B cell (primary cell): ENCODE results near the gene SEC14L5. TPM values are rescaled to one million over a fixed set of nuclear protein-coding genes. Genes with fewer than 3 reads are reported as not detected.

ENCODE experiments used
- ATAC-seq: fragments of 200-7000 bp; cut with Tn5 transposase; one replicate; pipeline ENCODE4 v1.10.0; 2021; ENCODE audit warnings: low read depth, mild to moderate bottlenecking, moderate number of reproducible peaks, moderate library complexity
- CTCF ChIA-PET: fragments of 350-600 bp; sonication (Branson Sonifier 250); formaldehyde crosslinking; loops from one replicate; lab custom pipeline; 2021; ENCODE audit warnings: antibody characterized with exemption, inconsistent platforms; lab: Charles Lee
- POLR2A ChIA-PET: fragments of 350-600 bp; sonication (Branson Sonifier 250); formaldehyde crosslinking; loops from one replicate; lab custom pipeline; 2021; ENCODE audit warnings: antibody characterized with exemption; lab: Charles Lee
- DNase-seq: peaks from one replicate; pipeline ENCODE4 v3.0.0; 2013
- H2AFZ ChIP-seq: 2 replicates; pipeline ENCODE4 v1.6.1; 2012; ENCODE audit warnings: mild to moderate bottlenecking, low read depth, low read length; ENCODE audit not compliant: insufficient read depth, poor library complexity, severe bottlenecking
- H3K27ac ChIP-seq, 2 donors: 1 replicate in 1 of 2; 2 replicates in 1 of 2; pipeline ENCODE4 v1.5.1; 2012 to 2013; ENCODE audit warnings: low read length in 2 of 2, mild to moderate bottlenecking in 2 of 2, moderate library complexity in 1 of 2
- H3K27me3 ChIP-seq, 4 experiments: fragments of 200-600 bp in 1 of 4; sonication (generic) in 1 of 4; replicated peaks in 1 of 4; 1 replicate in 2 of 4; 2 replicates in 2 of 4; pipeline versions ENCODE4 v1.6.1 to v1.7.0; 2013 to 2016; ENCODE audit warnings: low read length in 3 of 4, mild to moderate bottlenecking in 2 of 4, mixed read lengths in 1 of 4, moderate library complexity in 1 of 4; ENCODE audit not compliant: insufficient read depth in 4 of 4, control insufficient read depth in 3 of 4; ENCODE audit errors: control extremely low read depth in 1 of 4
- H3K36me3 ChIP-seq, 2 experiments: replicated peaks in 1 of 2; 1 replicate in 1 of 2; 2 replicates in 1 of 2; pipeline versions ENCODE4 v1.6.1 to v1.7.1; 2013; ENCODE audit warnings: low read length in 1 of 2; ENCODE audit not compliant: insufficient read depth in 2 of 2, control insufficient read depth in 1 of 2; ENCODE audit errors: control extremely low read depth in 1 of 2, extremely low read depth in 1 of 2
- H3K4me1 ChIP-seq, 2 donors: fragments of 200-600 bp in 1 of 2; sonication (generic) in 1 of 2; 1 replicate in 1 of 2; 2 replicates in 1 of 2; pipeline versions ENCODE4 v1.5.1 to v1.6.1; 2013 to 2017; ENCODE audit warnings: low read length in 2 of 2; ENCODE audit not compliant: control insufficient read depth in 2 of 2, insufficient read depth in 2 of 2
- H3K4me2 ChIP-seq: replicated peaks from 2 replicates; pipeline ENCODE3; 2012; ENCODE audit warnings: mild to moderate bottlenecking, low read depth, low read length; ENCODE audit not compliant: poor library complexity, severe bottlenecking
- H3K4me3 ChIP-seq, 5 experiments: fragments of 200-600 bp in 1 of 5; sonication (generic) in 1 of 5; 1 replicate in 3 of 5; 2 replicates in 2 of 5; pipeline versions ENCODE4 v1.5.1 to v1.7.0; 2011 to 2016; ENCODE audit warnings: low read length in 4 of 5, mild to moderate bottlenecking in 4 of 5, low read depth in 2 of 5, control low read depth in 1 of 5, moderate library complexity in 1 of 5; ENCODE audit not compliant: insufficient read depth in 1 of 5; ENCODE audit errors: control extremely low read depth in 1 of 5, extremely low read depth in 1 of 5
- H3K79me2 ChIP-seq: fragments of 200-600 bp; sonication (generic); one replicate; pipeline ENCODE4 v1.6.0; 2016; ENCODE audit warnings: low read length; ENCODE audit not compliant: control insufficient read depth, insufficient read depth
- H3K9ac ChIP-seq: fragments of 200-600 bp; sonication (generic); 2 replicates; pipeline ENCODE4 v1.6.1; 2017; ENCODE audit warnings: mild to moderate bottlenecking, low read length, moderate library complexity
- H3K9me3 ChIP-seq, 3 donors: one replicate each; pipeline versions ENCODE4 v1.6.1 to v1.7.1; 2013; ENCODE audit warnings: low read length in 2 of 3; ENCODE audit not compliant: control insufficient read depth in 2 of 3, insufficient read depth in 1 of 3; ENCODE audit errors: control extremely low read depth in 1 of 3
- H4K20me1 ChIP-seq: 2 replicates; pipeline ENCODE4 v1.6.0; 2012; ENCODE audit warnings: mild to moderate bottlenecking, low read length; ENCODE audit not compliant: insufficient read depth, control insufficient read depth, poor library complexity, severe bottlenecking
- H3K27ac Mint-ChIP-seq: one replicate; pipeline ENCODE4 v1.8.0; 2021; ENCODE audit warnings: mixed read lengths
- H3K27me3 Mint-ChIP-seq: one replicate; pipeline ENCODE4 v1.8.0; 2021; ENCODE audit warnings: mixed read lengths
- H3K4me1 Mint-ChIP-seq: one replicate; pipeline ENCODE4 v1.8.0; 2021; ENCODE audit warnings: mixed read lengths
- H3K4me3 Mint-ChIP-seq: one replicate; pipeline ENCODE4 v1.8.0; 2021; ENCODE audit warnings: mixed read lengths
- H3K9me3 Mint-ChIP-seq: one replicate; pipeline ENCODE4 v1.8.0; 2022; ENCODE audit warnings: mixed read lengths; ENCODE audit not compliant: insufficient read depth
- EZH2 ChIP-seq: IDR thresholded peaks from 2 replicates; pipeline ENCODE4 v1.6.1; 2012; ENCODE audit warnings: borderline replicate concordance, low read depth, mild to moderate bottlenecking, moderate library complexity, low read length; ENCODE audit not compliant: insufficient read depth, poor library complexity, severe bottlenecking
- WGBS: methylation state at CpG from one replicate; pipeline ENCODE4 v1.1.5; 2013; ENCODE audit warnings: missing lambda C conversion rate; ENCODE audit not compliant: insufficient coverage; 5-methylcytosine and 5-hydroxymethylcytosine counted together
- intact Hi-C: fragments of 100-400 bp; cut with micrococcal nuclease; formaldehyde crosslinking; loops from one replicate; pipeline ENCODE4 v1.10.0; 2022
- polyA plus RNA-seq: library from polyadenylated mRNA; depleted of rRNA; stranded (reverse); fragments of >200 nt; gene quantifications from 2 replicates; pipeline ENCODE4 v1.2.3, GENCODE V29; 2012
- total RNA-seq, 2 donors: library from RNA; stranded (reverse); fragments of 120-200 nt in 1 of 2; gene quantifications; 1 replicate in 1 of 2; 2 replicates in 1 of 2; pipeline versions ENCODE4 v1.2.3 to v1.2.4, GENCODE V29; 2013 to 2022
- TF ChIP-seq, protein P1 (sequence below): fragments of 200-600 bp; IDR thresholded peaks from one replicate; pipeline ENCODE4 v1.8.0; 2022; ENCODE audit warnings: antibody characterized with exemption, mild to moderate bottlenecking

The SEC14L5 gene
- total and polyA plus RNA-seq, 2 donors (not counting 1 experiment from before 2014, with no cell fraction given) = not detected

DNA sequence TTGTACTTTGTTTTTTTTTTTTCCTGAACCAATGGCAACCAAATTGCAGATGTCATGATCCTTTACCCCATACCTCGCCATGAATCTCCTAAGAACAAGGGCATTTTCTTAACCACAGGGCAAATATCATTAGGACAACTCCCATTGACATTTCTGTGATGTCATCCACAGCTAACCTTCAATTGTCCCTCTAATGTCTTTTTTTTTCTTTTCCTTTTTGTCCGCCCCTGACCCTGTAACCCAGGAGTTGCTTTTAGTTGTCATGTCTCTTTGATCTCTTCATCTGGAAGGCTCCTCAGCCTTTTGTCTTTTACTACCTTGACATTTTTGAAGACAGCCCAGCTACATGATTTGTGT is 76.0 kb downstream of the SEC14L5 start:
- POLR2A ChIA-PET = interaction anchor here (0.6 to 1.5 kb wide), 3 partner anchors 38 to 299 kb away, joined by 3 to 4 read pairs (median 3); partner anchors contain the start of gene DNAAF8
- Histone ChIP-seq H3K27ac (peak overlapping the region; percentile 73 to 79), H3K36me3 (peaks cover 0 to 11% of the 10 kb centered on the region in 2 experiments), H3K9ac (peak overlapping the region; percentile 73), H3K79me2 (peaks cover 16% of the 10 kb centered on the region), H2AFZ (peak overlapping the region; percentile 93), H3K9me3 (no peaks in the 10 kb centered on the region), H3K4me1 (peaks cover 14 to 17% of the 10 kb centered on the region in 2 donors), H4K20me1 (no peaks in the 10 kb centered on the region), H3K27me3 (no peaks in the 10 kb centered on the region), H3K4me3 (peak overlapping the region; percentile 66 to 82 (median 75)), H3K4me2 (peak overlapping the region; percentile 93)
- H3K27ac Mint-ChIP-seq = peak overlapping the region; percentile 95
- H3K4me1 Mint-ChIP-seq = peaks cover 20% of the 10 kb centered on the region
- intact Hi-C loops = no loop called here
- peak overlapping the region; percentile 93 for H3K4me3 Mint-ChIP-seq
- CTCF ChIA-PET = interaction anchor here (0.6 to 1.5 kb wide), 3 partner anchors 8 to 11 kb away, joined by 3 to 4 read pairs (median 4); no protein-coding TSS in a partner anchor
- no peaks in the 10 kb centered on the region for H3K27me3 Mint-ChIP-seq
- no peaks in the 10 kb centered on the region for H3K9me3 Mint-ChIP-seq
- TF ChIP-seq, protein P1, sequence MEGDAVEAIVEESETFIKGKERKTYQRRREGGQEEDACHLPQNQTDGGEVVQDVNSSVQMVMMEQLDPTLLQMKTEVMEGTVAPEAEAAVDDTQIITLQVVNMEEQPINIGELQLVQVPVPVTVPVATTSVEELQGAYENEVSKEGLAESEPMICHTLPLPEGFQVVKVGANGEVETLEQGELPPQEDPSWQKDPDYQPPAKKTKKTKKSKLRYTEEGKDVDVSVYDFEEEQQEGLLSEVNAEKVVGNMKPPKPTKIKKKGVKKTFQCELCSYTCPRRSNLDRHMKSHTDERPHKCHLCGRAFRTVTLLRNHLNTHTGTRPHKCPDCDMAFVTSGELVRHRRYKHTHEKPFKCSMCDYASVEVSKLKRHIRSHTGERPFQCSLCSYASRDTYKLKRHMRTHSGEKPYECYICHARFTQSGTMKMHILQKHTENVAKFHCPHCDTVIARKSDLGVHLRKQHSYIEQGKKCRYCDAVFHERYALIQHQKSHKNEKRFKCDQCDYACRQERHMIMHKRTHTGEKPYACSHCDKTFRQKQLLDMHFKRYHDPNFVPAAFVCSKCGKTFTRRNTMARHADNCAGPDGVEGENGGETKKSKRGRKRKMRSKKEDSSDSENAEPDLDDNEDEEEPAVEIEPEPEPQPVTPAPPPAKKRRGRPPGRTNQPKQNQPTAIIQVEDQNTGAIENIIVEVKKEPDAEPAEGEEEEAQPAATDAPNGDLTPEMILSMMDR = no peak
- TF ChIP-seq EZH2 = no peak
- 23% methylated on average over 2 of the region's 2 CpGs for WGBS
- DNase-seq (no peak), ATAC-seq (no peak)

DNA sequence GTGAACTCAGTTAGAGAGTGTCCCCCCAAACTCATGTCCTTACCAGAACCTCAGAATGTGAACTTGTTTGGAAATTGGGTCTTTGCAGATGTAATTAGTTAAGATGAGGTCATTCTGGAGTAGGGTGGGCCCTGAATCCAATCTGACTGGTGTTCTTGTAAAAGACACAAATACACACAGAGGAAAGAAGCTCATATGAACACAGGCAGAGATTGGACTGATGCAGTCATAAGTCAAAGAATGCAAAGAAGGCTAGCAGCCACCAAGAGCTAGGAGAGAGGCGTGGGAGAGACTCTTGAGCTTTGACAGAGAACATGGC is 77.7 kb downstream of the SEC14L5 start:
- Histone ChIP-seq H3K4me2 (no peak overlapping the region), H3K9me3 (no peaks in the 10 kb centered on the region), H4K20me1 (no peaks in the 10 kb centered on the region), H3K27me3 (peaks cover 0 to 4% (median 0%) of the 10 kb centered on the region in 4 experiments), H3K27ac (no peak overlapping the region), H3K9ac (no peak overlapping the region), H2AFZ (no peak overlapping the region), H3K4me3 (no peak overlapping the region), H3K36me3 (no peaks in the 10 kb centered on the region), H3K79me2 (peaks cover 16% of the 10 kb centered on the region), H3K4me1 (peaks cover 14 to 17% of the 10 kb centered on the region in 2 donors)
- intact Hi-C loops = no loop called here
- ATAC-seq (no peak), DNase-seq (no peak)
- 90% methylated on average over 1 of the region's 1 CpG for WGBS
- ChIA-PET POLR2A (no interaction called here), CTCF (interaction anchor here (1.0 kb wide), 1 partner anchor 18 kb away, joined by 3 read pairs; no protein-coding TSS in a partner anchor)
- Mint-ChIP-seq H3K4me3 (no peak overlapping the region), H3K27me3 (peaks cover 2% of the 10 kb centered on the region), H3K9me3 (no peaks in the 10 kb centered on the region), H3K27ac (no peak overlapping the region), H3K4me1 (peaks cover 20% of the 10 kb centered on the region)
- no peak for TF ChIP-seq EZH2
- TF ChIP-seq, protein P1 = no peak
